Astrocyte (in vitro differentiated cells and primary cell): ENCODE measurements around the gene NCR2.

Experiments used
- EZH2 ChIP-seq: IDR thresholded peaks from 2 replicates; pipeline ENCODE4 v1.6.1; 2012; ENCODE audit warnings: mild to moderate bottlenecking, low read length, inconsistent platforms; ENCODE audit not compliant: insufficient read depth
- TF ChIP-seq, protein P1 (sequence below): IDR thresholded peaks from 2 replicates; pipeline ENCODE4 v1.5.1; 2011; ENCODE audit warnings: low read depth, mild to moderate bottlenecking, inconsistent platforms, low read length, moderate library complexity; ENCODE audit not compliant: insufficient read depth

GRCh38 chr6:41337709-41338108 lies 2.3 kb downstream of the NCR2 start:
- TF ChIP-seq, protein P1, sequence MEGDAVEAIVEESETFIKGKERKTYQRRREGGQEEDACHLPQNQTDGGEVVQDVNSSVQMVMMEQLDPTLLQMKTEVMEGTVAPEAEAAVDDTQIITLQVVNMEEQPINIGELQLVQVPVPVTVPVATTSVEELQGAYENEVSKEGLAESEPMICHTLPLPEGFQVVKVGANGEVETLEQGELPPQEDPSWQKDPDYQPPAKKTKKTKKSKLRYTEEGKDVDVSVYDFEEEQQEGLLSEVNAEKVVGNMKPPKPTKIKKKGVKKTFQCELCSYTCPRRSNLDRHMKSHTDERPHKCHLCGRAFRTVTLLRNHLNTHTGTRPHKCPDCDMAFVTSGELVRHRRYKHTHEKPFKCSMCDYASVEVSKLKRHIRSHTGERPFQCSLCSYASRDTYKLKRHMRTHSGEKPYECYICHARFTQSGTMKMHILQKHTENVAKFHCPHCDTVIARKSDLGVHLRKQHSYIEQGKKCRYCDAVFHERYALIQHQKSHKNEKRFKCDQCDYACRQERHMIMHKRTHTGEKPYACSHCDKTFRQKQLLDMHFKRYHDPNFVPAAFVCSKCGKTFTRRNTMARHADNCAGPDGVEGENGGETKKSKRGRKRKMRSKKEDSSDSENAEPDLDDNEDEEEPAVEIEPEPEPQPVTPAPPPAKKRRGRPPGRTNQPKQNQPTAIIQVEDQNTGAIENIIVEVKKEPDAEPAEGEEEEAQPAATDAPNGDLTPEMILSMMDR: no peak
- no peak for TF ChIP-seq EZH2
